ENCODE measurements around the gene GTF2I. TPM values are rescaled to one million over a fixed set of nuclear protein-coding genes. Genes with fewer than 3 reads are reported as not detected.
"Not testable (repeated sequence)": the region's sequence is repeated elsewhere in the genome, so short reads cannot be mapped to it uniquely, and the experiment has no call there.

The GTF2I gene
- total RNA-seq, 1 experiment from 2014 or later: 357 TPM

DNA sequence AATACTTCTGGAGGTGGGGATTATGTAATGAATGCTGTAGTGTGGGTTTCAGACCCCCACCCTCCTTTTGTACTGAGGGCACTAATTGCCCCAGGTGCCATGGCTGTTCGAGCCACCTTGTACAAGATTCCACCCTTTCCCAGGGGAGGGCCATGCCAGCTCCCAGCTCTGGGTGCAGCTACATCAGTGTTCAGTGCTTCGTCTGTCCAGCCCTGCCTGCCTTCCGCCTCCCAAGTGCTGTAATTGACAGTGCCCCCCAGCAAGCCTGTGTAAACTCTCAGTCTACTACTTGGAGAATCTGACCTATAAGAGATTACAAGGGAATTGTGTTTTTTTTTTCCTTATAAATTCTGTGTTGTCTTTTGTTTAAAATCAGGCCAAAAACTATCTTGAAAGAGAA lies 33.0 kb downstream of the GTF2I start:
- H3K14ac ChIP-seq (ENCODE audit: insufficient read depth, low read length): no peak overlapping the region
- H2AFZ ChIP-seq (ENCODE audit: low read length): no peak overlapping the region
- no peak overlapping the region for H3K9ac ChIP-seq (ENCODE audit: extremely low read depth, insufficient read length, low read length)
- Mint-ChIP-seq H3K27ac (peak overlapping the region in 2 of 3 experiments; percentile 75 to 76; a peak in 3 of 7 replicates), H3K27me3 (ENCODE audit: low read depth) (peaks cover 3% of the 10 kb centered on the region; the same call in 1 of the 2 replicates), H3K36me3 (ENCODE audit: insufficient read depth in 1 of 3, low read depth in 3 of 3) (peaks cover 48 to 82% (median 75%) of the 10 kb centered on the region in 3 experiments), H3K9me3 (peaks cover 0 to 4% of the 10 kb centered on the region in 2 experiments; a peak in 1 of 5 replicates), H3K4me3 (no peak overlapping the region), H3K4me1 (peaks cover 8% of the 10 kb centered on the region in 2 experiments; a peak in 3 of 4 replicates)
- no peak overlapping the region for H2BK15ac ChIP-seq (ENCODE audit: low read depth, low read length)
- H2BK120ac ChIP-seq (ENCODE audit: low read depth, low read length, poor library complexity, severe bottlenecking): no peak overlapping the region
- no peak overlapping the region for H2BK12ac ChIP-seq (ENCODE audit: insufficient read length, low read depth, low read length)
- DNase-seq: no peak
- H3K4ac ChIP-seq (ENCODE audit: low read depth, low read length): no peak overlapping the region
- H3K18ac ChIP-seq (ENCODE audit: insufficient read length, low read depth, low read length): no peak overlapping the region
- H4K20me1 ChIP-seq (ENCODE audit: control insufficient read depth, insufficient read depth, insufficient read length): no peaks in the 10 kb centered on the region
- no CpG with 5 or more reads among the region's 3 CpGs for WGBS (ENCODE audit: extremely low coverage, insufficient read length, low lambda C conversion rate)
- no peaks in the 10 kb centered on the region for H3K4me1 ChIP-seq (ENCODE audit: insufficient read depth, low read length)
- no peak overlapping the region for H3K27ac ChIP-seq (ENCODE audit: insufficient read length, low read depth, low read length)
- H3K9me3 ChIP-seq (ENCODE audit: control insufficient read depth, low read depth, low read length): no peaks in the 10 kb centered on the region
- no peak overlapping the region for H3K56ac ChIP-seq (ENCODE audit: insufficient read length, low read depth, low read length)
- H3K4me2 ChIP-seq (ENCODE audit: insufficient read depth, insufficient read length, low read length): no peak overlapping the region
- H4K8ac ChIP-seq (replicated peaks; ENCODE audit: insufficient read length, low read depth, low read length): no peak overlapping the region
- H3K27me3 ChIP-seq (ENCODE audit: insufficient read depth, low read length): no peaks in the 10 kb centered on the region
- H2BK5ac ChIP-seq (ENCODE audit: insufficient read length, low read length): no peak overlapping the region
- no peak overlapping the region for H3K23ac ChIP-seq (ENCODE audit: insufficient read length, low read depth, low read length)
- H4K91ac ChIP-seq (ENCODE audit: insufficient read length, low read depth, low read length): no peak overlapping the region
- peaks cover 3% of the 10 kb centered on the region for H3K79me1 ChIP-seq (ENCODE audit: insufficient read depth, low read depth, low read length, poor library complexity, severe bottlenecking)
- no peak overlapping the region for H2BK20ac ChIP-seq (ENCODE audit: low read depth, low read length, poor library complexity, severe bottlenecking)
- H4K5ac ChIP-seq (ENCODE audit: insufficient read length, low read depth, low read length): no peak overlapping the region
- H3K79me2 ChIP-seq (ENCODE audit: insufficient read depth, low read length): peaks cover 10% of the 10 kb centered on the region; the same call in 1 of the 2 replicates
- H3K23me2 ChIP-seq (ENCODE audit: insufficient read length, low read depth, low read length, poor library complexity, severe bottlenecking): no peaks in the 10 kb centered on the region
- H3T11ph ChIP-seq (ENCODE audit: low read length): no peak overlapping the region
- TF ChIP-seq, protein P1, sequence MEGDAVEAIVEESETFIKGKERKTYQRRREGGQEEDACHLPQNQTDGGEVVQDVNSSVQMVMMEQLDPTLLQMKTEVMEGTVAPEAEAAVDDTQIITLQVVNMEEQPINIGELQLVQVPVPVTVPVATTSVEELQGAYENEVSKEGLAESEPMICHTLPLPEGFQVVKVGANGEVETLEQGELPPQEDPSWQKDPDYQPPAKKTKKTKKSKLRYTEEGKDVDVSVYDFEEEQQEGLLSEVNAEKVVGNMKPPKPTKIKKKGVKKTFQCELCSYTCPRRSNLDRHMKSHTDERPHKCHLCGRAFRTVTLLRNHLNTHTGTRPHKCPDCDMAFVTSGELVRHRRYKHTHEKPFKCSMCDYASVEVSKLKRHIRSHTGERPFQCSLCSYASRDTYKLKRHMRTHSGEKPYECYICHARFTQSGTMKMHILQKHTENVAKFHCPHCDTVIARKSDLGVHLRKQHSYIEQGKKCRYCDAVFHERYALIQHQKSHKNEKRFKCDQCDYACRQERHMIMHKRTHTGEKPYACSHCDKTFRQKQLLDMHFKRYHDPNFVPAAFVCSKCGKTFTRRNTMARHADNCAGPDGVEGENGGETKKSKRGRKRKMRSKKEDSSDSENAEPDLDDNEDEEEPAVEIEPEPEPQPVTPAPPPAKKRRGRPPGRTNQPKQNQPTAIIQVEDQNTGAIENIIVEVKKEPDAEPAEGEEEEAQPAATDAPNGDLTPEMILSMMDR (conservative IDR thresholded peaks at IDR 0.05): no peak
- no peak overlapping the region for H2AK5ac ChIP-seq (ENCODE audit: insufficient read length, low read length)

DNA sequence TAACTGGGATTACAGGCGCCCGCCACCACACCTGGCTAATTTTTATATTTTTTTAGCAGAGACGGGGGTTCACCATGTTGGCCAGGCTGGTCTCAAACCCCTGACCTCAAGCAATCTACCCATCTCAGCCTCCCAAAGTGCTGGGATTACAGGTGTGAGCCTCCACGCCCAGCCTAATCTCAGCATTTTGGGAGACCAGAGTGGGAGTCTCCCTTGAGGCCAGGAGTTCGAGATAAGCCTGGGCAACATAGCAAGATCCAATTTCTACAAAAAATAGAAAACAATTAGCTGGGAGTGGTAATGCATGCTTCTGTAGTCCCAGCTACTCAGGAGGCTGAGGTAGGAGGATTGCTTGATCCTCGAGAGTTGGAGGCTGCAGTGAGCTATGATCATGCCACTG lies 46.9 kb downstream of the GTF2I start:
- not testable (repeated sequence) for H2BK12ac ChIP-seq (ENCODE audit: insufficient read length, low read depth, low read length); H3K4me3 Mint-ChIP-seq; H3K27ac Mint-ChIP-seq; H3K56ac ChIP-seq (ENCODE audit: insufficient read length, low read depth, low read length); H3K4me1 Mint-ChIP-seq; H3K23ac ChIP-seq (ENCODE audit: insufficient read length, low read depth, low read length); H3K4me2 ChIP-seq (ENCODE audit: insufficient read depth, insufficient read length, low read length); H3K9ac ChIP-seq (ENCODE audit: extremely low read depth, insufficient read length, low read length); H3K79me1 ChIP-seq (ENCODE audit: insufficient read depth, low read depth, low read length, poor library complexity, severe bottlenecking); H4K5ac ChIP-seq (ENCODE audit: insufficient read length, low read depth, low read length); H3K27me3 Mint-ChIP-seq (ENCODE audit: low read depth); DNase-seq; H3K14ac ChIP-seq (ENCODE audit: insufficient read depth, low read length); H3K27me3 ChIP-seq (ENCODE audit: insufficient read depth, low read length); H3K27ac ChIP-seq (ENCODE audit: insufficient read length, low read depth, low read length); H3K4me1 ChIP-seq (ENCODE audit: insufficient read depth, low read length); H3K9me3 Mint-ChIP-seq; H2AFZ ChIP-seq (ENCODE audit: low read length); H2BK15ac ChIP-seq (ENCODE audit: low read depth, low read length); H3K79me2 ChIP-seq (ENCODE audit: insufficient read depth, low read length); H2BK120ac ChIP-seq (ENCODE audit: low read depth, low read length, poor library complexity, severe bottlenecking); H3K23me2 ChIP-seq (ENCODE audit: insufficient read length, low read depth, low read length, poor library complexity, severe bottlenecking); H2BK20ac ChIP-seq (ENCODE audit: low read depth, low read length, poor library complexity, severe bottlenecking); H3K4ac ChIP-seq (ENCODE audit: low read depth, low read length); H3T11ph ChIP-seq (ENCODE audit: low read length); H2BK5ac ChIP-seq (ENCODE audit: insufficient read length, low read length); H4K20me1 ChIP-seq (ENCODE audit: control insufficient read depth, insufficient read depth, insufficient read length); H3K9me3 ChIP-seq (ENCODE audit: control insufficient read depth, low read depth, low read length); H3K18ac ChIP-seq (ENCODE audit: insufficient read length, low read depth, low read length); H4K8ac ChIP-seq (replicated peaks; ENCODE audit: insufficient read length, low read depth, low read length); H4K91ac ChIP-seq (ENCODE audit: insufficient read length, low read depth, low read length); H2AK5ac ChIP-seq (ENCODE audit: insufficient read length, low read length)
- WGBS (ENCODE audit: extremely low coverage, insufficient read length, low lambda C conversion rate): no CpG with 5 or more reads among the region's 6 CpGs
- peaks cover 60 to 94% (median 94%) of the 10 kb centered on the region in 3 experiments for H3K36me3 Mint-ChIP-seq (ENCODE audit: insufficient read depth in 1 of 3, low read depth in 3 of 3)

All from H9 (cell line).